GM21381 (cell line): ENCODE results near the gene L3HYPDH.

Experiments used
- ATAC-seq: cut with Tn5 transposase; IDR thresholded peaks from one replicate; pipeline ENCODE4 v1.9.1; 2021; ENCODE audit warnings: mild to moderate bottlenecking, moderate library complexity; ENCODE audit not compliant: unreplicated experiment

L3HYPDH gene

DNA sequence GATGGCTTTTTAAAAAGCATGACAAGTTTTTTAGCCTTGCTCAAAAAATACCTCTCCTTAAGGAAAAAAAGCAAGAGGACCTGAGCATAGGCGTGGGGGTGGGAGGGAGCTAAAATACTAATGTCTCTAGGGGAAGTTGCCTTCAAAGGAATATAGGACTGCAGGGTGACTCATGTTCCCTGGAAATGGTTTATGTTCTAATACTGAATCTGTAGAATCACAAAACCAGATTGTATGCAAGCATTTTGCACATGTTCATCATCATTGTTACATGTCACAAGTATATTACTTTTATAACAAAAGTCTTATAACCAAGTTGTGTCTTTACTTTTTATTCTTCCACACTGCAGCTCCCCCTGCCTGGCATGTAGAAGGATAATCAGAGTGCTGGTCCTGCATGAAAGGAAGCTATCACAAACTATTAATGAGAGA lies 55.6 kb downstream of the L3HYPDH start:
- ATAC-seq = no peak

DNA sequence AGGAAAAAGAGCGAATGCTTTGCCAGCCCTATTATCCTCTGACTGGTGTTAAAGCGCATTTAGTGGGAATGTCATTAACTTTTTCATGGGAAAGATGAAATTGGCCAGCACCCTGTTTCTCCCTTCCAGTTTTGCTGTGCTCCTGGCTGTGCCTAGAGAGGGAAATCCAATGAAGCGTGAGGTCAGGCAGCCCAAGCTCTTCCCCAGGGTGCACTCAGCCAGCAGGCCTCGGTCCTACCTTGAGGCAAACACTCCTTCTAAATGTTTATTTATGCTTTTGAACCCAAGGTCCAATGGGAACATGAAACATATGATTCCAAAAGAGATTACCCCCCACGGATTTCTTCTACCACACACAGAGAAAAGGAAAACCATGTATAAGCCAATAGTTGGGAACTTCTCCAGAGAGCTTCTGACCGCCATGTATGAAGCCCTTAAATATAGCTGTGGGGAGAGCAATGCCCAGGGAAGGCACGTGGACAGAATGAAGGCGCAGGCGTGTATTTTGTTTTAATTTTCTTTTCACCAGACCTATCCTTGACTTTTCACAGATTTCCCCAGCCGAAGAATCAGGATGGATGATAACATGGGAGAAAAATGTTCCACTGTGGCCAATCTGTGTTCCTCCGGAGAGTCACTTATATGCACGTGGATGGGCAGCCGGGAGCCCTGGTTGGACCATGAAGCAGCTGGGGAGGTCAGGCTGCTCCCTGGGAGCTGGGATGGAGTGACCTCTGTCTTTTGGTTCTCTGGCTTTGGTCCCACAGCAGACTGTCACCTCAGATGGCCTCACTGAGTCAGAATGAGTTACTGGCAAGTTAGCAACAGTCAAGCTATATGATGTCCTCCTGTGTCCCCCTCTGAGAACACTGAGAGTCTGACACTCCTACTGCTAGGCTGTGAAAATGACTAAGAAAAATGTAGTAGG lies 56.3 kb downstream of the L3HYPDH start:
- no peak for ATAC-seq

DNA sequence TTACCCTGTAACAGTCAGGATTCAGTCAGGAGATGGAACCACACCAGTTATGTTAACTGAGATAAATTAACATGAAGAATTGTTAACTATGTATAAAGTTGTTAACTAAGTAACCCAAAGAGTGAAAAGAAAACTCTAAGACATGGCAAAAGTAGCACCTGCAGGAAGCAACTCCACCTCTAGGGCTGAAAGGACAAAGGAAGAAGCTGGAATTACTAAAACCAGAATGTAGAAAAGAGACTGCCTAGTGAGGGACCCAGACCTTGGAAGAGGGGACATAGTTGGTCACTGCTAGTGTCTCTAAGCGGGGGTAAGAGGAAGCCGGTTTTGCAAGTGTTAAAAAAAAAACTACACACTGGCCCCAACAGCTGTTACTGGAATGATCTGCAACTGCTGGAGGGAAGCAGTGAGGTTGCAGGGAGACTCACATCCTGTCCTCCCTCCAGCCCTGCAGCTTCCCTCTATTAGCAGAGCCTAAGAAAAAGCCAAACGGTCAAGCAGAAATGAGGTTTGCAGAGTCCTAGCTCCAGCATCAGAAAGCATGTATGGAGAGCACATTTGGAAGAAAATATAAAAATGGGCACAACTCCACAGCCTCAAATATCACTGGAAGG lies 58.8 kb downstream of the L3HYPDH start:
- ATAC-seq = no peak

DNA sequence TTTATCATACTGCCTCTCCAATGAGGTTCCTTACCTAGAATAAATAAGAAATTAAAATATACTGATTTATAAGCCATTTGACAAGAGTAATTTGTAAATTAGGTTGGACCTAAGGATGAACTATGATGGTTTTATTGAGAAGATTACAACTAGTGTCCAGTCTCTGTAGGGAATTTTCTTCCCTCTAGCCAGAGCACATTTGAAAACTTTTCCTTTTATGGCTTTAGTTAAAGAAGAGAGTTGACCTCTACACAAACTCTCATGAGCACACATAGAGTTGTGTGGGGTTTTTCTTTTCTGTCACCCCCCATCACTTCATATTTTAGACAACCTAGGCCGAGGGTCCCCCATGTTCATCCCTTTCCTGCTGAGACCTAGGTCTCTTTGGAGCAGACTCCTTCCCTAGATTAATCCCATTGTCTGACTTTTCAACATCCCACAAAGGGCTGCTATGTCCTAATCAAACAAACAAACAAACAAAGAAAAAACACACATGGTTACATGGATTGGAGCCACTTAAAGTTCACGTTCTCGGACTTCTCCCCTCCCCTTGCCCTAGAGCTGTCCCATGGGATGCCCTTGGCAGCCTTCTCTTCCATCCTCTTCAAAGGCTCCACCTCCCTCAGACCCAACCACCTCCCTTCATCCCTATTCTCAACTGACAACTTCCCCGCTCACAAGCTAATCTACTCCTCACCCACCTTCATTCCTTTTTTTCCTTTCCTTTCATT lies 59.7 kb downstream of the L3HYPDH start:
- ATAC-seq = no peak
